AG04449 (cell line): ENCODE measurements around the gene C11orf65.
"Not testable (repeated sequence)": the region's sequence is repeated elsewhere in the genome, so short reads cannot be mapped to it uniquely, and the experiment has no call there.

Experiments used
- CTCF ChIA-PET: fragments of 350-600 bp; formaldehyde crosslinking; extraction: SDS; loops from one replicate; lab custom pipeline; 2021; ENCODE audit warnings: antibody characterized with exemption; lab: Yijun Ruan, JAX
- POLR2A ChIA-PET: fragments of 400-600, 350-600 bp; formaldehyde crosslinking; extraction: SDS; loops from one replicate; lab custom pipeline; 2020; ENCODE audit warnings: antibody characterized with exemption, inconsistent platforms; lab: Yijun Ruan, JAX
- DNase-seq: peaks from one replicate; pipeline ENCODE4 v3.0.0-alpha.2; 2010; ENCODE audit warnings: low read depth, low spot score
- H3K4me3 ChIP-seq: 2 replicates; pipeline ENCODE4 v1.5.1; 2011; ENCODE audit warnings: low read depth, mild to moderate bottlenecking, control low read depth, low read length
- TF ChIP-seq, protein P1 (sequence below): IDR thresholded peaks from one replicate; pipeline ENCODE4 v1.5.1; 2011; ENCODE audit warnings: mild to moderate bottlenecking, moderate library complexity, low read length, control low read depth, inconsistent platforms; ENCODE audit not compliant: insufficient read depth; ENCODE audit errors: missing control alignments

C11orf65 gene

GRCh38 chr11:108483163-108483562 is 15.8 kb upstream of the C11orf65 start:
- ChIA-PET POLR2A (interaction anchor here (0.6 kb wide), 1 partner anchor 61 kb away, joined by 3 read pairs; no protein-coding TSS in a partner anchor), CTCF (no interaction called here)
- TF ChIP-seq, protein P1, sequence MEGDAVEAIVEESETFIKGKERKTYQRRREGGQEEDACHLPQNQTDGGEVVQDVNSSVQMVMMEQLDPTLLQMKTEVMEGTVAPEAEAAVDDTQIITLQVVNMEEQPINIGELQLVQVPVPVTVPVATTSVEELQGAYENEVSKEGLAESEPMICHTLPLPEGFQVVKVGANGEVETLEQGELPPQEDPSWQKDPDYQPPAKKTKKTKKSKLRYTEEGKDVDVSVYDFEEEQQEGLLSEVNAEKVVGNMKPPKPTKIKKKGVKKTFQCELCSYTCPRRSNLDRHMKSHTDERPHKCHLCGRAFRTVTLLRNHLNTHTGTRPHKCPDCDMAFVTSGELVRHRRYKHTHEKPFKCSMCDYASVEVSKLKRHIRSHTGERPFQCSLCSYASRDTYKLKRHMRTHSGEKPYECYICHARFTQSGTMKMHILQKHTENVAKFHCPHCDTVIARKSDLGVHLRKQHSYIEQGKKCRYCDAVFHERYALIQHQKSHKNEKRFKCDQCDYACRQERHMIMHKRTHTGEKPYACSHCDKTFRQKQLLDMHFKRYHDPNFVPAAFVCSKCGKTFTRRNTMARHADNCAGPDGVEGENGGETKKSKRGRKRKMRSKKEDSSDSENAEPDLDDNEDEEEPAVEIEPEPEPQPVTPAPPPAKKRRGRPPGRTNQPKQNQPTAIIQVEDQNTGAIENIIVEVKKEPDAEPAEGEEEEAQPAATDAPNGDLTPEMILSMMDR: no peak
- H3K4me3 ChIP-seq: no peak overlapping the region
- DNase-seq: no peak

GRCh38 chr11:108474664-108475463 is 7.5 kb upstream of the C11orf65 start:
- DNase-seq: no peak
- CTCF ChIA-PET: no interaction called here
- H3K4me3 ChIP-seq: no peak overlapping the region
- POLR2A ChIA-PET: no interaction called here
- TF ChIP-seq, protein P1: no peak

DNA sequence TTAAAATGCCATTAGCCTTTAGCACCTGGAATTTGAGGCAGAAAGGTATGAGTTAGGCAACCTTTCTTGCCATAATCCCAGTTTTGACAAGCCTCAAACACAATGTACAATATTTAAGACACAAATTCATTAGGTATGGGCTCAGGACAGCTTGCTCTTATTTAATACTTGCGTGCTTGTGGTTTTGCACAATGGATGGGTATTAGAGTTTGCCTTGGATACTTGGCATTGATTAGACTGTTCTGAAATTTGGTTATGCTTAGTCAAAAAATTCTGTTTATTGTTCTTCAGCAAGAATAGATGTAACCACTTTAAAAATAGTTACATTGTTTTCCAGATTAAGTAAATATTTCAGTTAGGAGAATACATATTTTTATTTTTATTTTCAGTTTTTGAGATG is 5.4 kb upstream of the C11orf65 start:
- POLR2A ChIA-PET: no interaction called here
- DNase-seq: no peak
- no peak overlapping the region for H3K4me3 ChIP-seq
- TF ChIP-seq, protein P1: no peak
- CTCF ChIA-PET: no interaction called here

DNA sequence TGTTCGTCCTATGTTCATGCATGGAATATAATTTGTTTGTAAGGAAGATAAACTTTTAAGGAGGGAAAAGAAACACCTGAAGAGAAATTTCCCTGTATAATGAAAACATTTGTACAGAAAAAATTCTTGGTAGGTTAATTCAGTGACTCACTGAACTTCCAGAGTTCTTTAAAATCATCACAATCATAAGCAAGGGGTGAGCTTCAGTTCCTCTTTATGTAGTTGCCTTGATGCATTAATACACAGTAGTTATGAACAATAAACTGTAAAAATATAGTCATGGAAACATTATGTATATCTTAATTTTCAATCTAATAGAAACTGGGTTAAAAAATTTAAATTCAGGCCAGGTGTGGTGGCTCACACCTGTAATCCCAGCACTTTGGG is 1.1 kb upstream of the C11orf65 start:
- POLR2A ChIA-PET: no interaction called here
- TF ChIP-seq, protein P1: no peak
- no peak overlapping the region for H3K4me3 ChIP-seq
- no peak for DNase-seq
- CTCF ChIA-PET: no interaction called here

GRCh38 chr11:108466405-108466804 is 924 bp downstream of the C11orf65 start:
- peak overlapping the region; percentile 82 for H3K4me3 ChIP-seq
- POLR2A ChIA-PET: no interaction called here
- DNase-seq: no peak
- CTCF ChIA-PET: no interaction called here
- TF ChIP-seq, protein P1: no peak

- TF ChIP-seq, protein P1: no peak
- CTCF ChIA-PET: no interaction called here
Observed at GRCh38 chr11:108453207-108453835, 14.0 kb downstream of the C11orf65 start.

DNA sequence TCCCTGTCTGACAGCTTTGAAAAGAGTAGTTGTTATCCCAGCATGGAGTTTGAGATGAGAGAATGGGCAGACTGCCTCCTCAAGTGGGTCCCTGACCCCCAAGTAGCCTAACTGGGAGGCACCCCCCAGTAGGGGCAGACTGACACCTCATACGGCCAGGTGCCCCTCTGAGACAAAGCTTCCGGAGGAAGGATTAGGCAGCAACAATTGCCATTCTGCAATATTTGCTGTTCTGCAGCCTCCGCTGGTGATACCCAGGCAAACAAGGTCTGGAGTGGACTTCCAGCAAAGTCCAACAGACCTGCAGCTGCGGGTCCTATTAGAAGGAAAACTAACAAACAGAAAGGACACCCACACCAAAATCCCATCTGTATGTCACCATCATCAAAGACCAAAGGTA is 25.9 kb downstream of the C11orf65 start:
- CTCF ChIA-PET, POLR2A ChIA-PET, H3K4me3 ChIP-seq, DNase-seq: not testable (repeated sequence)

More at GRCh38 chr11:108453207-108453835, 14.0 kb downstream of the C11orf65 start:
- no peak overlapping the region for H3K4me3 ChIP-seq
- no peak for DNase-seq
- POLR2A ChIA-PET: no interaction called here
